Activated CD4-positive, alpha-beta T cell treated with anti-CD3 and anti-CD28 coated beads for 1 hour (primary cell): ENCODE measurements around the gene LCTL.
"Not testable (repeated sequence)": the region's sequence is repeated elsewhere in the genome, so short reads cannot be mapped to it uniquely, and the experiment has no call there.

Source experiments
- DNase-seq: peaks from one replicate; pipeline ENCODE4 v3.0.0-alpha.2; 2020

Gene LCTL

DNA sequence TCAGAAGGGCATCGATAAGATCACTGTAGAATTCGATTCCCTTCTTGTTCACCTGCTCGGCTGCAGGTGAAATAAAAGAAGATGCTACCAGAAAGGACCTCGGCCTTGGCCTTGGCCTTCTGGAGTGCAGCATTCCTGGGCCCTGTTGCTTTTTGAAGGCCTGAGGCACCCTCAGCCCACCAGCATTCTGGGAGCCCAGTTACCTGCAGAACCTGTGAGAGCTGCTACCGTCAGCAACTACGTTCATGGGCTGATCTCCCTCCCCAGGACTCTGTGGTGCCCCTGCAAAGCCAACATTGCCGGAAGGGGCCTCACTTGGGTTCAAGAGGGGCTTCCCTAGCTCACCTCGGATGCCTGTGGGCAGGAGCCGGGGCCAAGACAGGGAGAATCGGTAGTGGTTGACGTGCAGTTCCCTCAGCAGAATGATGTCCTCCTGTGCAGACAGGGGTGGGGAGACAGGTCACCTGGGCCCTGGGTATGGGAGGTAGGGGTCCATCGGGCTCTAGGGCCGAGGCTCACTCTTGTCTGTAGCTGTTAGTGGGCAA, 2.2 kb downstream of the LCTL start:
- DNase-seq, result no peak

GRCh38 chr15:66563126-66563525, 2.7 kb downstream of the LCTL start:
- no peak for DNase-seq

DNA sequence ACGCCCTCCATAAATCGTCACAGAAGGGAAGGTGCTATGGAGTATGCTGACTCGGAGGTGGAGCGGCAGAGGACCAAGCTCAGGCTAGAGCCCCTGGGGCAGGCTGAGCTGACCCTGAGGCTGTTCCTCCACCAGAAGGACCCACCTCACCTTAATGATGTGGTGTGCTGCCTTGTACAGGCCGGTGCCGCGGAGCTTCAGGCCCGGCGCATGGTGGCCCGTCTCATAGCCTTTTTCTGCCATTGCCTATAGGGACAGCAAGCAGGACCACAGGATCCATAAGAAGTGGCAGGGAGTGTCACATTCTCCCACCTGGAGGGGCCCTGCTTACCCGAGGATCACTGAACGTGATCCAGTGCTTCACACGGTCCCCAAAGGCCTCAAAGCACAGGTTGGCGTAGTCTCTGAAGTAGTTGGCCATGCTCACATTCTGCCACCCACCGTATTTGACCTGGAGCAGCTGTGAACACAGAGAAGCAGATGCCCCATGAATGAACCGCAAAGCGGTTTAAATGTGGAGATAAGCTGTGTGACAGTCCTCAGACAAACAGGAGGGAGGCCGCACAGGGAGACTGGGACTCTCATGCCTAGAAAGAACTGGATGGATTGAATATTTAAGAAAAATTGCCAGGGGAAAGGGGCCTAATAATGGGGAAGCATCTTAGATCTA, 4.8 kb downstream of the LCTL start:
- no peak for DNase-seq

DNA sequence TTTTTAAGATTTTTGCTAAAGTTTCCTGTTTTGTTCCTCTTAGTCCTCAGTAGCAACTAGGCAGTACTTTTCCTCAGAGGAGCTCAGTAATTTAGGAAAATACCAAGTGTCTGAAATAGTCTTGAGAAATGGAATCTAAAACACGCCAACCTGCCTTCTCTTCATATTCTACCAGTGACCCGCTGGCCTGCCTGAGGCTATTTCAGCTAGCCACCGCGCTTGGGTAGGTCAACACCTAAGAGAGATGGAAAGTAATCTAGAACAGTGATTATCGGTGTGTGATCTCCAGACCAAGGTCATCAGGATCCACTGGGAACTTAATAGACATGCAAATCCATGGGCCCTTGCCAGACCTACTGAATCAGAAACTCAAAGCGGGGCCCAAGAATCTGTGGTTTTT, 7.5 kb downstream of the LCTL start:
- DNase-seq, result no peak

DNA sequence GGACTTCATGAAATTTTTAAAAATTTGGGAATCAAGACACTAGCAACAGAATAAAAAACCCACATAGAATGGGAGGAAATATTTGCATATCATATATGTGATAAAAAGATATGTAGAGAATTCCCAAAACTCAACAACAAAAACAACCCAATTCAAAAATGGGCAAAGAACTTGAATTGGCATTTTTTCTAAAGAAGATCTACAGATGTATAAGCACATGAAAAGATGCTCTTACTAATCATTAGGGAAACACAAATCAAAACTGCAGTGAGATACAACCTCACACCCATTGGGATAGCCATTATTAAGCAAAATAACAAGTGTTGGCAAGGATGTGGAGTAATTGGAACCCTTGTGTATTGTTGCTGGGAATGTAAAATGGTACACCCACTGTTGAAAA, 10.1 kb downstream of the LCTL start:
- DNase-seq, result no peak

GRCh38 chr15:66545255-66545654, 20.5 kb downstream of the LCTL start:
- no peak for DNase-seq

DNA sequence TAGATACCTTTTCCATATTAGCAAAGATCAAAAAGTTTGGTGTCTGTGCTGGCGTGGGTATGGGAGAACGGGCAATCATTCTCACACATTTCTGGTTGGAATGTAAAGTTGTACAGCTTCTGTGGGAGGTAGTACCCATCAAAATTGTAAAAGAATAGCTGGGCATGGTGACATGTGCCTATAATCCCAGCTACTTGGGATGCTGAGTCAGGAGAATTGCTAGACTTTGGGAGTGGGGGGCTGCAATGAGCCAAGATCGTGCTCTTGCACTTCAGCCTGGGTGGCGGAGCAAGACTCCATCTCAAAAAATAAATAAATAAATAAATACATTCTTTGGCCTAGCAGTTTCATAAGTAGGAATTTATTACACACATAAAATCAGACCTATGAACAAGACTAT, 22.9 kb downstream of the LCTL start:
- DNase-seq, result no peak

DNA sequence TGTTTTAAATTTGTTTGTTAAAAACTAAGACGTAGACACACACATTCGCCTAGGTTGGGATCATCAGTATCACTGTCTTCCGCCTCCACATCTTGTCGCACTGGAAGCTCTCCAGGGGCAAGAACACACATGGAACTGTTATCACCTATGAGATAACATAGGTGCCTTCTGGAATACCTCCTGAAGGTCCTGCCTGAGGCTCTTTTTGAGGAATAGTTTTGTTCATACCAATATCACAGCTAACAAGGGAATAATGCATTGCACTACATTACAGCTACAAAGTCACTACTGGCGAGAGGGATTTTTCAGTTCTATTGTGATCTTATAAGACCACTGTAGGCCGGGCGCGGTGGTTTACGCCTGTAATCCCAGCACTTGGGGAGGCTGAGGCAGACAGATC, 30.7 kb downstream of the LCTL start:
- no peak for DNase-seq

- DNase-seq, result no peak
These were observed 41.0 kb downstream of the LCTL start for GRCh38 chr15:66524838-66525237.

- no peak for DNase-seq
These were observed 41.9 kb downstream of the LCTL start for GRCh38 chr15:66523926-66524325.

DNA sequence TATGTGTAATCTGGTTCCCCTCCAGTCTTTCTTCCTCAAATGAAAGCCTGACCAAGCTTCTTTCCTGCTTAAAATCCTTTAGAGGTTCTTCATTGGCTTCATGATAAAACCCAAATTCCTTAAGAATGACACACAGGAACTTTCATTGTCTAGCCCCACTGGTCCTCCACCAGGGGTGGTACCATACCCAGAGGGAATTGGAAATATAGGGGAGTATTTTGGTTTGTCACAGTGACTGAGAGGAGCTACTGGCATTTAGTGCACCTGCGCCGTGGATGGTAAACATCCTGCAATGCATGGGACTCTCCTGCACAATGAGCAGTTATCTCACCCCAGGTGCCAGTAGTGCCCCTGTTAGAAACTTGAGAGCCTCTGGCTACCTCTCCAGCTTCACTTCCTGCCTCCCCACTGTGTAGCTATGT, 49.9 kb downstream of the LCTL start:
- DNase-seq, result no peak

DNA sequence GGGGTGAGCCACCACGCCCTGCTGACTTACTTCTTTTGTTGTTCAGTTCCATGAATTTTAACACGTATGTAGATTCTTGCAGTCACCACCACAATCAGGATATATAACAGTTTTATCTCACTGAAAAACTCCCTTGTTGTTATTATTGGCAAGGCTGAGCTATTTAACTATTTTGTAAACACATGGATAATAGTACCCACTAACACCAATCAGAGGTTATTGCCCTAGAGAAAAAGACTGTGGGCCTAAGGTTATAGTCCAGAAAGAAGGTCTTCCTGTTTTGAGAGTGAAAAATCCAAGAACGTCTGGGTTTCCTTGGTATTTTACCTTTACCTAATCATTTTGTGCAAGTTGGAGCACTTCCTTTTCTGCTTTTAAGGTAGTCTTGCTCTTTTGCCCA, 51.2 kb downstream of the LCTL start:
- no peak for DNase-seq

- DNase-seq, result no peak
These were observed 57.4 kb downstream of the LCTL start for GRCh38 chr15:66508293-66508883.

- no peak for DNase-seq
These were observed 60.0 kb downstream of the LCTL start for GRCh38 chr15:66505818-66506217.

- no peak for DNase-seq
These were observed 60.4 kb downstream of the LCTL start for GRCh38 chr15:66505430-66505811.

DNA sequence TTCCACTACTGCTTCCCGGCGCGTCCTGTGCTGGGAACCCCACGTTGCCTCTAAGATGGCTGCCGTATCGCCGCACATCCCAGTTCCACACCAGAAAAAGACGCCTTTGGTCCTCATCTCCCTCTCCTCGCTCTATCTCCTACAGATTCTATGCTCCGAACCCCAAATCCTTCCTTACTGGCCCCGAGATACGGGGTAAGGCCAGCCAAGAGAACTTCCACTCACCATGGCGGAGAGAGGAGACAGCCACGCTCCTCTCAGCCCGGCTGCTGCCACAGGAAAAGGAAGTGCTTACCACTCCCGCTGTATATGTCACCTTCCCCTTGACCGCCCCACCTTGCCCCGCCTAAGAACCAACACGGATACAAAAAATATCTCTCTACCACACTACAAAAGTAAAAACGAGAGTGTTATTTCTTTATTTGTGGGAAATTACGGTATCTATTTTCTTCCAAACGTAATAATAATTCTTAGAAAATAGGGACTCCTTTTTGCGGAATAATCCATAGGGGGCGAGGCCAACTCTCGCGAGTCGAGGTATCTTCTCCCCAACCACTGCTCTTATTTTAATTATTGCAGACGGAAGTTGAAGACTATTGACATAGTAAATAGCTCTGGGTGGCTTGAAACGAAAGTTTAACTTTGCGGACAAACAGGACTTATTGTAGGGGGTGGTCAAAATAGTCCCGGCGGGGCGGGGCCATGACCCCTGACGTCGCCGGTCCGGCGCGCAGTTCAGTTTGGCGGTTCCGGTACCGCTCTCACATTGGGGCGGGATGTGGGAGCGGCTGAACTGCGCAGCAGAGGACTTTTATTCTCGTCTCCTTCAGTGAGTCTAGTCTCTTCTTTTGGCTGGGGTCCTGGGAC, 61.0 kb downstream of the LCTL start, which contains the start of the genes RPL4 and ZWILCH:
RPL4 (minus strand) TSS at position 293 of the 867 bp plus-strand sequence; CDS start at position 228, 65 bp downstream.
ZWILCH (plus strand) TSS at position 764 of the 867 bp plus-strand sequence; CDS start at position 777, 13 bp downstream.
- peak; percentile 69 for DNase-seq

GRCh38 chr15:66503780-66504562, 61.8 kb downstream of the LCTL start:
- no peak for DNase-seq

DNA sequence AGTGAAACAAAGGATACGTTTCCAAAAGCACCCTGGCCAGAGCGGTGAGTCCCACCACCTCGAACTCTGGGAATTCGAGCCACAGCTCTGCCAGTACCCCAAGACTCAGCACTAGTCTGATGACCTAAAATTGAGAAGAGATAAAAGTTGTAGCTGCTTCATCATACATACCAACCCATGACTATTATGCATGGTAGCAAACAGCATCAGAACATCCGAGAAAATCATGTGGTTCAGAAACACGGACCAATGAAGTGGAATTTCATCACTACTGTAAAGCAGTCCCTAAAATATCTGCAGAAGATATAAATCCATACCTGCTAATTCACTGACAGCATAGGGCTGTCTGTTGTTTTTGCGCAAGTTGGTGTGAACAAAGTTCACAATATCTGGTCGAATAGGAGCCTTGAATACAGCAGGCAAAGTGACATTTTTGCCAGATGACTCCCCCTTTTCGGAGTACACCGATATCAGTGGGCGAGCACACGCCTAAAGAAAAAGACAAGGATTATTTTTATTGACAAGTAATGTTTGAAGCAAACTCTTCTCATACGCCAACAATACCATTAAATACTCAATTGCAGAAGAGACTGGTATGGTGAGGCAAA, 62.7 kb downstream of the LCTL start:
- not testable (repeated sequence) for DNase-seq

- no peak for DNase-seq
These were observed 63.3 kb downstream of the LCTL start for GRCh38 chr15:66502491-66502890.

DNA sequence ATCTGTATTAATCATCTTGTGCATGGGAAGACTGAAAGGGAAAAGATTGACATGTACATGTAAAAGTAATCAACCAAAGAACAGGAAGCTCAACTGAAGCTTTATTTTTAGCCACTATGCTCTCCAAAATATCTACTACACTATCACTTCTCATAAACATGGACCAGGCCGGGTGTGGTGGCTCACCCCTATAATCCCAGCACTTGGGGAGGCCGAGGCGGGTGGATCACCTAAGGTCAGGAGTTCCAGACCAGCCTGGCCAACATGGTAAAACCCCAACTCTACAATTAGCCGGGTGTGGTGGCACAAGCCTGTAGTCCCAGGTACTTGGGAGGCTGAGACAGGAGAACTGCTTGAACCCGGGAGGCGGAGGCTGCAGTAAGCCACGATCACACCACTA, 65.5 kb downstream of the LCTL start:
- DNase-seq, result not testable (repeated sequence)

- no peak for DNase-seq
These were observed 67.1 kb downstream of the LCTL start for GRCh38 chr15:66498501-66499386.
